Measurements from ENCODE around the gene SGF29.

DNA sequence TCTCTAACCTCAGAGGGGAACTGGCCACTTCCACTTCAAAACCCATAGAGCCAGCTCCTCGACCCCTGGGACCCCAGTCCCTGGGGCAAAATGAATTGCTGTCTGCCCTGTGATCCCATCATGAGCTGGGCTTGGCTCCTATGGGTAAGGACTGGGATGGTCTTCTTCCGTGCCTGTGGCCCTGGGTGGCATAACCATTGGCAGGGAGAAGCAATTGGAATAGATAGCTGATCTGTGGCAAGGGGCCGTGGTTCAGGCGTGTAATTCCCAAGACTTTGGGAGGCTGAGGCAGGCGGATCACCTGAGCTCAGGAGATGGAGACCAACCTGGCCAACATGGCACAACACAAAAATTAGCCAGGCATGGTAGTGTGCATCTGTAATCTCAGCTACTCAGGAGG lies 38.8 kb downstream of the SGF29 start:
- TF ChIP-seq, protein P1, sequence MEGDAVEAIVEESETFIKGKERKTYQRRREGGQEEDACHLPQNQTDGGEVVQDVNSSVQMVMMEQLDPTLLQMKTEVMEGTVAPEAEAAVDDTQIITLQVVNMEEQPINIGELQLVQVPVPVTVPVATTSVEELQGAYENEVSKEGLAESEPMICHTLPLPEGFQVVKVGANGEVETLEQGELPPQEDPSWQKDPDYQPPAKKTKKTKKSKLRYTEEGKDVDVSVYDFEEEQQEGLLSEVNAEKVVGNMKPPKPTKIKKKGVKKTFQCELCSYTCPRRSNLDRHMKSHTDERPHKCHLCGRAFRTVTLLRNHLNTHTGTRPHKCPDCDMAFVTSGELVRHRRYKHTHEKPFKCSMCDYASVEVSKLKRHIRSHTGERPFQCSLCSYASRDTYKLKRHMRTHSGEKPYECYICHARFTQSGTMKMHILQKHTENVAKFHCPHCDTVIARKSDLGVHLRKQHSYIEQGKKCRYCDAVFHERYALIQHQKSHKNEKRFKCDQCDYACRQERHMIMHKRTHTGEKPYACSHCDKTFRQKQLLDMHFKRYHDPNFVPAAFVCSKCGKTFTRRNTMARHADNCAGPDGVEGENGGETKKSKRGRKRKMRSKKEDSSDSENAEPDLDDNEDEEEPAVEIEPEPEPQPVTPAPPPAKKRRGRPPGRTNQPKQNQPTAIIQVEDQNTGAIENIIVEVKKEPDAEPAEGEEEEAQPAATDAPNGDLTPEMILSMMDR (IDR thresholded peaks at IDR 0.05), result no peak
- TF ChIP-seq EP300 (IDR thresholded peaks at IDR 0.05), result no peak
- no peak for TF ChIP-seq POLR2AphosphoS5 (IDR thresholded peaks at IDR 0.05)
- TF ChIP-seq POLR2A (IDR thresholded peaks at IDR 0.05), result no peak
